Measurements from ENCODE around the gene DGCR2. TPM values are rescaled to one million over a fixed set of nuclear protein-coding genes. Genes with fewer than 3 reads are reported as not detected.

DGCR2 gene
- total RNA-seq, 1 experiment from 2014 or later: 42.9 TPM

- TF ChIP-seq CTCF (IDR thresholded peaks at IDR 0.05 in 2 of 3, conservative IDR thresholded peaks at IDR 0.05 in 1 of 3; ENCODE audit: borderline replicate concordance in 1 of 3, insufficient read depth in 1 of 3, low read depth in 2 of 3, low read length in 2 of 3): no peak
These were observed 53.4 kb downstream of the DGCR2 start (continued) for GRCh38 chr22:19068784-19069271.

- RAD21 ChIA-PET (ENCODE audit: low non-redundant PET in 1 of 2, low total read pairs in 2 of 2, uncharacterized antibody in 2 of 2, unreplicated experiment in 2 of 2): no interaction called here
- TF ChIP-seq EZH2phosphoT487 (IDR thresholded peaks at IDR 0.05; ENCODE audit: borderline replicate concordance) (no peak), SRF (IDR thresholded peaks at IDR 0.05; ENCODE audit: low read depth) (no peak), ZFX (IDR thresholded peaks at IDR 0.05) (no peak), CEBPB (IDR thresholded peaks at IDR 0.05; ENCODE audit: low read depth) (no peak), REST (IDR thresholded peaks at IDR 0.05; ENCODE audit: low read depth) (no peak), EZH2 (IDR thresholded peaks at IDR 0.05) (no peak), MAX (IDR thresholded peaks at IDR 0.05) (no peak), FOSL1 (IDR thresholded peaks at IDR 0.05; ENCODE audit: low read depth) (no peak)
- Histone ChIP-seq H3K27me3 (ENCODE audit: insufficient read depth, low read length) (no peaks in the 10 kb centered on the region), H3K36me3 (ENCODE audit: control insufficient read depth in 1 of 2, insufficient read depth in 2 of 2, low read length in 2 of 2) (peaks cover 0 to 8% of the 10 kb centered on the region in 2 experiments; a peak in 3 of 4 replicates), H3K4me3 (replicated peaks in 1 of 2; ENCODE audit: low read depth in 1 of 2, low read length in 2 of 2) (no peak overlapping the region), H2AFZ (ENCODE audit: low read depth, low read length, poor library complexity, severe bottlenecking) (no peak overlapping the region), H3K9me2 (ENCODE audit: insufficient read depth) (no peaks in the 10 kb centered on the region), H3K79me2 (ENCODE audit: insufficient read depth, low read length) (0 out of 2 replicates have a peak, but pooled peaks cover 7% of the 10 kb centered on the region), H3K9ac (ENCODE audit: low read length) (no peak overlapping the region), H4K20me1 (ENCODE audit: insufficient read depth) (no peaks in the 10 kb centered on the region), H3K4me2 (ENCODE audit: low read length) (no peak overlapping the region), H3K27ac (ENCODE audit: low read depth, low read length) (no peak overlapping the region), H3K4me1 (ENCODE audit: control insufficient read depth in 1 of 2, insufficient read depth in 2 of 2, low read length in 2 of 2) (no peaks in the 10 kb centered on the region), H3K9me3 (ENCODE audit: control insufficient read depth in 1 of 2, insufficient read depth in 1 of 2, low read depth in 1 of 2, low read length in 2 of 2) (no peaks in the 10 kb centered on the region)
- intact Hi-C loops (cut with micrococcal nuclease): no loop called here
- CTCF ChIA-PET: no interaction called here
- no TSS peak for BruUV-seq (replicated peaks)
- ATAC-seq (no peak), DNase-seq (ENCODE audit: low read depth, low spot score) (no peak)
- POLR2A ChIA-PET: no interaction called here
These were observed 54.4 kb downstream of the DGCR2 start for GRCh38 chr22:19067696-19068348.
